ENCODE measurements around the gene XRCC1.

The XRCC1 gene

DNA sequence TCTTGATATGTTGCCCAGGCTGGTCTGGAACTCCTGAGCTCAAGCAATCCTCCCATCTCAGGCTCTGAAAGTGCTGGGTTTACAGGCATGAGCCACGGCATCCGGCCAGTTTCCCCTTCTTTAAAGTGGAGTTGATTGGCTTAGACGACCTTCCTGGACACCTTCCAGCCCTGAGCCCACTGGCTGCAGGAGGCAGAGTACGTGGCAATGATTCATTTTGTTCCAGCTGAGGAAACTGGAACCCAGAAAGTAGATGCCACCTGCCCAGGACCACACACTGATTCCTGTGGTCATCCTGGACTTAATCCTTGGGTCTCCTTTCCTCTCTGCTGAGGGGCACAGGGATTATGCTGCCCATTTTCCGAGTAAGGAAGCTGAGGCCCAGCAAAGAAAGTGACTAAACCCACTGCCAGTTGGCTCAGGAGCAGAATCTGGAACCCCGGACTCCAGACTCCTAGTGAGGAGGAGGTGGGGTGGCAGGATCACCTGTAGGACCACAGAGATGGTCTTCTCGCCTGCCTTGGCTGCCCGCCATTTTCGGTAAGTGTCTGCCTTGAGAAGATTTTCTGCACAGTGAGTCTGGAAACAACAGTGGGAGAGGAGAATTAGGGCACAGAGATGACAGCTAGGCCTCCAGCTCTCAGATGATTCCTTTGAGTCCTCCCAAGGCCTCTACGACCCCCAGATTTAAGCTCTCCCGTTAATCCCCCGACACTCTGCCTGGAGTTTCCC is 737 bp downstream of the XRCC1 start:
- peak overlapping the region; percentile 97 for H3K4me3 ChIP-seq (ENCODE audit: control insufficient read depth, low read depth, low read length)
- no peak for TF ChIP-seq CTCF (conservative IDR thresholded peaks at IDR 0.05; ENCODE audit: control insufficient read depth, insufficient read depth, low read depth, low read length)
- DNase-seq (ENCODE audit: low read depth): peak; percentile 55

- no peak for DNase-seq (ENCODE audit: low read depth)
- TF ChIP-seq CTCF (conservative IDR thresholded peaks at IDR 0.05; ENCODE audit: control insufficient read depth, insufficient read depth, low read depth, low read length): no peak
- H3K4me3 ChIP-seq (ENCODE audit: control insufficient read depth, low read depth, low read length): no peak overlapping the region
Observed at GRCh38 chr19:43572171-43572588, 3.1 kb downstream of the XRCC1 start.

DNA sequence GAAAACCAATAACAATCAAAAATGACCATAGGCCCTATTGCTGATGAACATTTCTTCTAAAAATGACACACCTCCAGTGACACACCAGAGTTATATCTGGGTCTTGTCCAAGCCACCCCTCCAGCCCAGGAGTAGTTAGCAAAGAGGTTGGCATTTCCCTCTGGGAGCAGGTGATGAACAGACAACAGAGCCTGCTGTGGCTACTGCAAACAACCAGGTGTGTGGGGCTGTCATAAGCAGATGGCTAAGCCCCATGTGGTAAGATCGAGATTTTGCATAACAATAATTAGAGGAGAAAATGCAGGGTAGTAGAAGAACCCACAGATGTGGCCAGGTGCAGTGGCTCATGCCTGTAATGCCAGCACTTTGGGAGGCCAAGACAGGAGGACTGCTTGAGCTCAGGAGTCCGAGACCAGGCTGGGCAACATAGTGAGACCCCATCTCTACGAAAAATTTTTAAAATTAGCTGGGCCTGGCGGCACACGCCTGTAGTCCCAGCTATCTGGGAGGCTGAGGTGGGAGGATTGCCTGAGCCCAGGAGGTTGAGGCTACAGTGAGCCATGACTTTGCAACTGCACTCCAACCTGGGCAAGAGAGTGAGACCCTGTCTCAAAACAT is 5.0 kb downstream of the XRCC1 start:
- no peak overlapping the region for H3K4me3 ChIP-seq (ENCODE audit: control insufficient read depth, low read depth, low read length)
- no peak for TF ChIP-seq CTCF (conservative IDR thresholded peaks at IDR 0.05; ENCODE audit: control insufficient read depth, insufficient read depth, low read depth, low read length)
- DNase-seq (ENCODE audit: low read depth): no peak

- H3K4me3 ChIP-seq (ENCODE audit: control insufficient read depth, low read depth, low read length): no peak overlapping the region
- TF ChIP-seq CTCF (conservative IDR thresholded peaks at IDR 0.05; ENCODE audit: control insufficient read depth, insufficient read depth, low read depth, low read length): no peak
- no peak for DNase-seq (ENCODE audit: low read depth)
Observed at GRCh38 chr19:43569657-43570056, 5.7 kb downstream of the XRCC1 start.

DNA sequence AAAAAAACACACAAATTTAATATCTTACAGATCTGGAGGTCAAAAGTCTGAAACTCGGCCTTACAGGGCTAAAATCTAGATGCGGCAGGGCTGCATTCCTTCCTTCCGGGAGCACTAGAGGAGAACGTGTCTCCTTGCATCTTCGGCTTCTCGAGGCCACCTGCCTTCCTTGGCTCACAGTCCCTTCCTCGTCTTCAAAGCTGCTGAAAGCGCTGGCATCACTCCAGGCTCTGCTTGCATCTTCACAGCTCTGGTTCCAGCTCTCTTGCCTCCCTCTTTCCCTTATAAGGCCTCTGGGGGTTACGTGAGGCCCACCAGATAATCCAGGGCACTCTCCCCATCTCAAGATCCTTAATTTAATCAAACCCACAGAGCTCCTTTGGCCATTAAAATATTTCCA is 10.5 kb downstream of the XRCC1 start:
- H3K4me3 ChIP-seq (ENCODE audit: control insufficient read depth, low read depth, low read length): no peak overlapping the region
- DNase-seq (ENCODE audit: low read depth): no peak
- no peak for TF ChIP-seq CTCF (conservative IDR thresholded peaks at IDR 0.05; ENCODE audit: control insufficient read depth, insufficient read depth, low read depth, low read length)

- H3K4me3 ChIP-seq (ENCODE audit: control insufficient read depth, low read depth, low read length): no peak overlapping the region
- no peak for DNase-seq (ENCODE audit: low read depth)
- TF ChIP-seq CTCF (conservative IDR thresholded peaks at IDR 0.05; ENCODE audit: control insufficient read depth, insufficient read depth, low read depth, low read length): no peak
Observed at GRCh38 chr19:43563816-43564457, 11.4 kb downstream of the XRCC1 start.

All from fibroblast of mammary gland (primary cell).